ENCODE data around the gene MMP14.
"Not testable (repeated sequence)": the region's sequence is repeated elsewhere in the genome, so short reads cannot be mapped to it uniquely, and the experiment has no call there.

The MMP14 gene

DNA sequence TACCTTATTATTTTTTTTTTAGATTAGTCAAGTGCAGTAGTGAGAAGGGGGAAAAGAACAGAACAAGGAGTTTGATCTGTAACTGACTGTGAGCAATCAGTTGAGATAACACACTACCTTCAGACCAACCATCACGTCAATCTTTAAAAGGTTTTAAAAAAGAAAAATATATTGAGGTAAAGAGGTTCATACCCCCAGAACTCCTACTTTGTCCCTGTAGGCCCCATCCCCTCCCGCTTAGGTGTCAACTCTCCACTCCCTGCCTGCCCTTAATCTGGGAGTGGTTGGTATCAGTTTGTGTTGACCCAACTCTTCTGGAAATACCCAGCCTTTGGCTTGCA lies 16.2 kb downstream of the MMP14 start:
- no peaks in the 10 kb centered on the region for H3K9me3 ChIP-seq (ENCODE audit: control insufficient read depth, insufficient read depth, low read length)
- peaks cover 23% of the 10 kb centered on the region for H3K4me1 ChIP-seq (ENCODE audit: insufficient read depth, low read length)
- H3K9ac ChIP-seq (ENCODE audit: low read depth, low read length) = no peak overlapping the region
- no peaks in the 10 kb centered on the region for H3K36me3 ChIP-seq (ENCODE audit: insufficient read depth, low read length)

DNA sequence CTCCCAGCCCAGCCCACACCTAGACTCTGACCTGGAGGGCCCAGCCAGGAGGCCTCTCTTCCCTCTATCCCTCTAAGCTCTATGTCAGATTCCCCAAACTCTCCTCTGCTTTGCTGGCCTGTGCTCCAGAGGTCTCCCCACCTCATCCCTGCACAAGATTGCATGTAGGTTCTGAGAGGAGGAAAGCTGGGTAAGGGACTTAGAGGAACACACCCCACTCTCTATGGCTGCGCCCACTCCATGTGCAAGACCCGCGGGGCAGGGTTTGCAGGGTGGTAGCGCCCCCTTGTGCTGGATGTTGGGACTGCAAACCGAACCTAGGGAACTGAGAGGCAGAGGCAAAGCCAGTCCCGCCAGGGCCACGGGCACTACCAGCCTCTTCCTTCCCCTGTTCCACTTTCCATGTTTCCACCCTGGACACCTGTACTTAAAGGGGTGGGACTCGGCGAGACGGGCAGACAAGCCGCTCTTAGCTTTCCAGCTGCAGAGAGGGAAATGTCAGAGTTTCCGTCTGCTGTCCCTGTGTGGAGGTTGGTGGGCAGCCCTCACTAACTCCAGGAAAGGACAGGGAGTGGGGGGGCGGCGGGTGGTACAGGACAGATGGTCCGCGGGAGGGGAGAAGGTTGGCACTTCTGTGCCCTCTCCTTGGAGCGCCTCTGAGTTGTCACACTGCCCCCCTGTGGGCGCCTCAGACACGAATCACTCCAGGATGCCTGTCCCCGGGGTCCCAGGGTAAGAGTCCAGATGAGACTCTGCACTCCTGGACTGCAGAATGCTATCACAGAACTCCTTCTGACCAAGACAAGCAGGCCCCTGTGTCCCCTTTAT lies 16.8 kb downstream of the MMP14 start:
- no peaks in the 10 kb centered on the region for H3K9me3 ChIP-seq (ENCODE audit: control insufficient read depth, insufficient read depth, low read length)
- peak overlapping the region; percentile 56 for H3K9ac ChIP-seq (ENCODE audit: low read depth, low read length)
- H3K4me1 ChIP-seq (ENCODE audit: insufficient read depth, low read length) = peaks cover 19% of the 10 kb centered on the region
- H3K36me3 ChIP-seq (ENCODE audit: insufficient read depth, low read length) = no peaks in the 10 kb centered on the region

DNA sequence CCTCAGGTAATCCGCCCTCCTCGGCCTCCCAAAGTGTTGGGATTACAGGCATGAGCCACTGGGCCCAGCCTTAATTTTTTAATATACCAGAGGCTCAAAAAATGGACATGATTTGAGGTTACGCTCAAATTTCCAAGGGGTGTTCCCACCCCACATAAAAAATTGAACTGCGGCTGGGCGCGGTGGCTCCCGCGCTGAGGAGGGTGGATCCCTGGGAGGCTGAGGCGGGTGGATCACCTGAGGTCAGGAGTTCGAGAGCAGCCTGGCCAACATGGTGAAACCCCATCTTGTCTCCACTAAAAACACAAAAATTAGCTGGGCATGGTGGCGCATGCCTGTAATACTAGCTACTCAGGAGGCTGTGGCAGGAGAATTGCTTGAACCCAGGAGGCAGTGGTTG lies 17.9 kb downstream of the MMP14 start:
- H3K4me1 ChIP-seq (ENCODE audit: insufficient read depth, low read length); H3K36me3 ChIP-seq (ENCODE audit: insufficient read depth, low read length); H3K9me3 ChIP-seq (ENCODE audit: control insufficient read depth, insufficient read depth, low read length); H3K9ac ChIP-seq (ENCODE audit: low read depth, low read length): not testable (repeated sequence)

DNA sequence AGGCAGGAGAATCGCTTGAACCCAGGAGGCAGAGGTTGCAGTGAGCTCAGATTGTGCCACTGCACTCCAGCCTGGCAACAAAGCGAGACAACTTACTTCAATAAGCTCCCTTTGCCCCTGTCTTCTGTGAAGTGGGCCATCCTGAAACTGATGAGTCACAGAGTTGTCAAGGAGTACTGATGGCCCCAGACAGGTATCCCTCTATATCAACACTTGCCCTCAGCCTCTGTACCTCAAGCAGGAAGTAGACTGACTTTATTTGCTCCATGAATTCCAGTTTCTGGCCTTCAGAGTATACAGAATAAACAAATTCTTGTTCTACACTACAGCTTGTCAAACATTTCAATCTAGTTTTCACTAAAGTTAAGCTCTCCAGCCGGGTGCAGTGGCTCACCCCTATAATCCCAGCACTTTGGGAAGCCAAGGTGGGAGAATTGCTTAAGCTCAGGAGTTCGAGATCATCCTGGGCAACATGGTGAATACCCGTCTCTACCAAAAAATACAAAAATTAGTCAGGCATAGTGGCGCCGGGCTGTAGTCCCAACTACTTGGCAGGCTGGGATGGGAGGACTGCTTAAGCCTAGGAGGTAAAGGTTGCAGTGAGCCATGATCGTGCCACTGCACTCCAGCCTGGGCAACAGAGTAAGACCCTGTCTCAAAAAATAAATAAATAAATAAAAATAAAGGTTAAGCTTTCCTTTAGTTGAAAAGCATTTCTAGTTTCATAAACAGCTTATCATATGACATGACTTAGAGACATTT lies 18.8 kb downstream of the MMP14 start:
- H3K36me3 ChIP-seq (ENCODE audit: insufficient read depth, low read length) = no peaks in the 10 kb centered on the region
- no peaks in the 10 kb centered on the region for H3K9me3 ChIP-seq (ENCODE audit: control insufficient read depth, insufficient read depth, low read length)
- peaks cover 6% of the 10 kb centered on the region; the same call in 1 of the 2 replicates for H3K4me1 ChIP-seq (ENCODE audit: insufficient read depth, low read length)
- no peak overlapping the region for H3K9ac ChIP-seq (ENCODE audit: low read depth, low read length)

DNA sequence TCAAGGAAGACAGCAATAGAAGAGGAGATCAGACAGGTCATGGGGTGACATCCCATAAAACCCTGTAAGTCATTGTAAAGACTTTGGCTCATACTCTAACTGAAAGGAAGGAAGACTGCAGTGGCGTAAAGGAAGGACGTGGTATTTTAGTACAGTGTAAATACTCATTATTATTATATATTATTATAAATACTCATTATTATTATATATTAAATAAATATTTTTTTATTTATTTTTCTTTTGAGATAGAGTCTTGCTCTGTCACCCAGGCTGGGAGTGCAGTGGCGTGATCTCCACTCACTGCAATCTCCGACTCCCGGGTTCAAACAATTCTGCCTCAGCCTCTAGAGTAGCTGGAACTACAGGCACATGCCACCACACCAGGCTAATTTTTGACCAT lies 20.0 kb downstream of the MMP14 start:
- H3K4me1 ChIP-seq (ENCODE audit: insufficient read depth, low read length) = peaks cover 6% of the 10 kb centered on the region; the same call in 1 of the 2 replicates
- H3K9me3 ChIP-seq (ENCODE audit: control insufficient read depth, insufficient read depth, low read length) = no peaks in the 10 kb centered on the region
- H3K9ac ChIP-seq (ENCODE audit: low read depth, low read length) = no peak overlapping the region
- no peaks in the 10 kb centered on the region for H3K36me3 ChIP-seq (ENCODE audit: insufficient read depth, low read length)

DNA sequence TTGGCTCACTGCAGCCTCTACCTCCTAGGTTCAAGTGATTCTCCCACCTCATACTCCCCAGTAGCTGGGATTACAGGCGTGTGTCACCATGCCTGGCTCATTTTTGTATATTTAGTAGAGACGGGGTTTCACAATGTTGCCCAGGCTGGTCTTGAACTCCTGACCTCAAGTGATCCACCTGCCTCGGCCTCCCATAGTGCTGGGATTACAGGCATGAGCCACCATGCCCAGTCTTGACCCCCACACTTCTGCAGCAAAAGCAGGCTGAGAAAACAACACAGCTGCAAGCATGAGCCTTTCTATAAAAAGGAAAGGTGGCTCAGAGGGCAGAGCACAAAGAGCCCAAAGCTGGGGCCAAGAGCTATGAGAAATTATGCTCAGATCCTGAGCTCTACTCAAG lies 24.0 kb downstream of the MMP14 start:
- H3K36me3 ChIP-seq (ENCODE audit: insufficient read depth, low read length) = not testable (repeated sequence)

DNA sequence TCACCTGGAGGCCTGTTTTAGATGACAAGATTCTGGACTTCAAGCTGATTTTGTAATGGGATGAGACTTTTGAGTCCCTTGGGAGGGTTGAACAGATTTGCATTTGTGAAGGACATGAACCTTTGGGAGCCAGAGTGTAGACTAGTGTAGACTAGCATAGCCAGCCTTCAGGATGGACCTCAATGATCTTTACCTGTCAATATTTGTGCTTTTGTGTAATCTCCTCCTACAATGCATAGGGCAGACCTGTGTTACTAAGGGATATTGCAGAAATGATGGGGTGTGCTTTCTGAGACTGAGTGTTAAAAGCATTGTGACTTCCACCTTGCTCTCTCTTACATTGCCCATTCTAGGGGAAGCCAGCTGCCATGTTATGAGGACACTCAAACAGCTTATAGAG lies 25.3 kb downstream of the MMP14 start:
- H3K9me3 ChIP-seq (ENCODE audit: control insufficient read depth, insufficient read depth, low read length) = no peaks in the 10 kb centered on the region
- H3K9ac ChIP-seq (ENCODE audit: low read depth, low read length) = no peak overlapping the region
- no peaks in the 10 kb centered on the region; the same call in 1 of the 2 replicates for H3K4me1 ChIP-seq (ENCODE audit: insufficient read depth, low read length)
- no peaks in the 10 kb centered on the region for H3K36me3 ChIP-seq (ENCODE audit: insufficient read depth, low read length)

More for the DNA sequence above, 24.0 kb downstream of the MMP14 start:
- not testable (repeated sequence) for H3K4me1 ChIP-seq (ENCODE audit: insufficient read depth, low read length); H3K9me3 ChIP-seq (ENCODE audit: control insufficient read depth, insufficient read depth, low read length); H3K9ac ChIP-seq (ENCODE audit: low read depth, low read length)

DNA sequence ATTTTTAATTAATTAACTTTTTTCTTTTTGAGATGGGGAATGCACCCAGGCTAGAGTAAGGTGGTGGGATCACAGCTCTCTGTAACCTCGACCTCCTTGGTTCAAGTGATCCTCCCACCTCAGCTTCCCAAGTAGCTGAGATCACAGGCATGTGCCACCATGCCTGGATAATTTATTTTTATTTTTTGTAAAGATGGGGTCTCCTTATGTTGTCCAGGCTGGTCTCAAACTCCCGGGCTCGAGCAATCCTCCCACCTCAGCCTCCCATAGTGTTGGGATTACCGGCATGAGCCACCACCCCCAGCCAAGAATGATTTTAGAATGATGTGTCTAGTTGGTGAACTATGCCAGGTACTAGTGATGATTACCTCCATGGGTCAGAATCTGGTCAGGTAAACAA lies 28.6 kb downstream of the MMP14 start:
- no peak overlapping the region for H3K9ac ChIP-seq (ENCODE audit: low read depth, low read length)
- no peaks in the 10 kb centered on the region for H3K36me3 ChIP-seq (ENCODE audit: insufficient read depth, low read length)
- no peaks in the 10 kb centered on the region; the same call in 1 of the 2 replicates for H3K4me1 ChIP-seq (ENCODE audit: insufficient read depth, low read length)
- no peaks in the 10 kb centered on the region for H3K9me3 ChIP-seq (ENCODE audit: control insufficient read depth, insufficient read depth, low read length)

DNA sequence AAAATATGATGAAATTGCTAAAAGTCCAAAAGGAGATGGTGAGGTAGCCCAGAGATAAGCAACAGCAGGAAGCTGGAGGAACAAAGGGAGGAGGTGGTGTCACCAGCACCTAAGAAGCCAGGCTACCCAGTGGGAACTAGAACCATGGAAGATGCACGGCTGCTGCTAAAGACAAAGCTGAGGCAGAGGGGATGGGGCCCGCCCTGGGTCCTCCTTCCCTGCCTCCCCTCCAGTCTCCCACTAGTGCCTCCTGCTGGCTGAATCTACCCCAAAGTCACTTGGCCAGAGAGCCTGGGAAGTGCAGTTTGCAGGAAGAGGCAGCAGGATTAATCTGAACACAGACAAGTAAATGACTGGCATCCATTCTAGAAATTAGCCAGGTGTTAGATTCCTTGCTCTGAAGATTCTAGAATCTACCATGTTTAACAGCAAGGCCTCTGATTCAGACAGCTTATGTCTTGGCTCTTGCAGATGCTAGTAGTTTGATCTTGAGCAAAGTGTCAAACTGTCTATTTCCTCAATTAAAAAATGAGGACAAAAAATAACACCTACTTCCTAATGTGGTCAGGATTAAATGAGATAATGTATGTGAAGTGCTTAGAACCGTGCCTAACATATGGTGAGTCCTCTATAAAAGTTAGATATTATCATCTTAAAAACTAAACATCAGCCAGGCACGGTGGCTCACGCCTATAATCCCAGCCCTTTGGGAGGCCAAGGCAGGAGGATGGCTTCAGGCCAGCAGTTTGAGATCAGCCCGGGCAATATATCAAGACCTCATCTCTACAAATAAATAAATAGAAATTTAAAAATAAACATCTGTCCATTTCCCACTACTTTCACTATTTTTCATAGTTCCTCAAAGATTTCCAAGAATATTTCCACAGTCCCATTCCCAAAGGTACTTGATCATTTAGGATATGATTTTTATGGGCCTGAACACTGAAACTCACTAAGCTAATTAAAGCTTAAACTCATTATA lies 29.3 kb downstream of the MMP14 start:
- Histone ChIP-seq H3K9ac (ENCODE audit: low read depth, low read length) (no peak overlapping the region), H3K9me3 (ENCODE audit: control insufficient read depth, insufficient read depth, low read length) (no peaks in the 10 kb centered on the region), H3K36me3 (ENCODE audit: insufficient read depth, low read length) (no peaks in the 10 kb centered on the region), H3K4me1 (ENCODE audit: insufficient read depth, low read length) (no peaks in the 10 kb centered on the region; the same call in 1 of the 2 replicates)

DNA sequence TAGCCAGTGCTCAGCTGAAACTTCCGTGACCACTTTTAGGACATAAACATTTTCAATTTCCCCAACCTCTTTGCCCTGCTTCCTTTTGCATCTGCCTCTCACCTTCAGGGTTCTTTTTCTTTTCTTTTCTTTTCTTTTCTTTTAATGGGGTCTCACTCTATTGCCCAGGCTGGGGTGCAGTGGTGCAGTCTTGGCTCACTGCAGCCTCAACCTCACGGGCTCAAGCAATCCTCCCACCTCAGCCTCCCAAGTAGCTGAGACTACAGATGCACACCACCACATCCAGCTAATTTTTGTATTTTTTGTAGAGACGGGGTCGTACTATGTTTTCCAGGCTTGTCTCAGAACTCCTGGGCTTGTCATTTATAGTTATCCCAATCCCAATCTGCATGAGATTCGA lies 30.5 kb downstream of the MMP14 start:
- no peaks in the 10 kb centered on the region for H3K9me3 ChIP-seq (ENCODE audit: control insufficient read depth, insufficient read depth, low read length)
- H3K9ac ChIP-seq (ENCODE audit: low read depth, low read length) = no peak overlapping the region
- H3K4me1 ChIP-seq (ENCODE audit: insufficient read depth, low read length) = no peaks in the 10 kb centered on the region; the same call in 1 of the 2 replicates
- no peaks in the 10 kb centered on the region for H3K36me3 ChIP-seq (ENCODE audit: insufficient read depth, low read length)

DNA sequence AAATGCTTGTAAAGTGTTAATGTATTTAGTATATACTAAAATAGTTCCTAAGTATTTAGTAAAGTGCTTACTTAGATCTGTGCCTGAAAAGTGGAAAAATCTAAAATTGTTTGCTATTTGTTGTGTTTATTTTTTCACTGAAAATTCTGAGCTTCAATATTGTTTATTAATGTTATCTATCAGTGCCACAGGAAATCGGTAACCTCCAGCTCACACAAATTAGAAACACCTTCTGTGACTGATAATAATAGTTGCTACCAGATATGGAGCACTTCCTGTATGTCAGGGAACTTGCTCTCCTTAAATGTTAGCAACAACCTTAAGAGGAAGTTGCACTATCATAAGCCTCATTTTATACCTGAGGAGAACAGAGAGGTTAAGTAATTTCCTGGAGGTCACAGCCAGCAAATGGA lies 34.4 kb downstream of the MMP14 start:
- no peaks in the 10 kb centered on the region; the same call in 1 of the 2 replicates for H3K36me3 ChIP-seq (ENCODE audit: insufficient read depth, low read length)
- H3K9me3 ChIP-seq (ENCODE audit: control insufficient read depth, insufficient read depth, low read length) = no peaks in the 10 kb centered on the region
- no peaks in the 10 kb centered on the region for H3K4me1 ChIP-seq (ENCODE audit: insufficient read depth, low read length)
- peak overlapping the region; percentile 81 for H3K9ac ChIP-seq (ENCODE audit: low read depth, low read length)

DNA sequence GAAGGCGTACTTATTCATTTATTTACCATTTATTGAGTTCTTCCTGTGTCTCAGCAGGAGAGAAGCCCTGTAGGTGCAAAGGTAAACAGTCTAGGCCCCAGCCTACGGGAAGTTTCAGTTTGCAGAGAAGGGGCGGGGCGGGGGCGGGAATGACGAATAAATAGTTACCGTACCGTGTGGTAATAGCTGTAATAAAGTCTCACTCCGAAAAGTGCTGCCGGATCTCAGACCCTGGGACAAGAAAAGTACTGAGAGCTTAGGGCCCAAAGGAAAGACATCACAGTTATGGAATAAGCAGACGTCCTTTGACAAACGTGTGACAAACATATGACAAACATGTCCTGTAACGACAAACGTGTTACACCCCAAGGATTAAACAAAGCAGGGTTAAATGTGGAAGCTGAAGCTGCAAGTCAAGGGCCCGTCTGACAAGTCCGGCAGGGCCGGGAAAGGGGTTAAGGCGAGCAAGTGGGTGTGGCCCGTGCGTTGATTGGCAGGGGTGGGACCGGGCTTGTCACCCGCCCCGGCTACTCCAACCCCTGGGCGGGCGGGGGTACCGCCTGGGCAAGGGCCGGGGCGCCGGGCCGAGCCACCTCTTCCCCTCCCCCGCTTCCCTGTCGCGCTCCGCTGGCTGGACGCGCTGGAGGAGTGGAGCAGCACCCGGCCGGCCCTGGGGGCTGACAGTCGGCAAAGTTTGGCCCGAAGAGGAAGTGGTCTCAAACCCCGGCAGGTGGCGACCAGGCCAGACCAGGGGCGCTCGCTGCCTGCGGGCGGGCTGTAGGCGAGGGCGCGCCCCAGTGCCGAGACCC lies 35.0 kb downstream of the MMP14 start, which contains the start of gene LRP10:
Gene LRP10, plus strand, starts transcription at position 517 of the 809 bp plus-strand sequence. CDS start 564 bp downstream, outside the sequence.
- Histone ChIP-seq H3K36me3 (ENCODE audit: insufficient read depth, low read length) (no peaks in the 10 kb centered on the region; the same call in 1 of the 2 replicates), H3K4me1 (ENCODE audit: insufficient read depth, low read length) (no peaks in the 10 kb centered on the region), H3K9me3 (ENCODE audit: control insufficient read depth, insufficient read depth, low read length) (no peaks in the 10 kb centered on the region), H3K9ac (ENCODE audit: low read depth, low read length) (peak within 1 kb of the TSS; percentile 81)

DNA sequence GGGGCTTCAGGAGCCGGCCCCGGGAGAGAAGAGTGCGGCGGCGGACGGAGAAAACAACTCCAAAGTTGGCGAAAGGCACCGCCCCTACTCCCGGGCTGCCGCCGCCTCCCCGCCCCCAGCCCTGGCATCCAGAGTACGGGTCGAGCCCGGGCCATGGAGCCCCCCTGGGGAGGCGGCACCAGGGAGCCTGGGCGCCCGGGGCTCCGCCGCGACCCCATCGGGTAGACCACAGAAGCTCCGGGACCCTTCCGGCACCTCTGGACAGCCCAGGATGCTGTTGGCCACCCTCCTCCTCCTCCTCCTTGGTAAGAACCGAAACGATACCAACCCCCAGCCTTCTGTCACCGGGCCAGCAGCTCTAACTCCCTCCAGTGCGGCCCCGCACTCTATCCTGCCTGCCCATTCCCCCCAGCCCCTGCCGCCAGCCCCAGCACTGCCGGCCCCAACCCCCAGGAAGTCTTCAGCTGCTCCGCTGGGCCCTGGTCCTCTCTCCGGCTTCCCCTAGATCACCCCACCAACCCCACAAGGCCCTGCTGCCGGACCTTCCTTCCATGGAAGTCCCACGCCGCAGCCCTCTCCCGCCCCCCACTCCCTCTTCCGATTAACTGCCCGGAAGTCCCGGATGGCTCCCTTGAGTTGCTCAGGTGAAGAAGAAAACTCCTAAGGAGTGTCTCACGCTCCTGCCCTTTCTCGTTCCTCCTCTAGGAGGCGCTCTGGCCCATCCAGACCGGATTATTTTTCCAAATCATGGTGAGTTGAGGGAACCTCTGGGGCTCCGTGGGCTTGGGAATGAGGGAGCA lies 35.8 kb downstream of the MMP14 start:
- Histone ChIP-seq H3K9ac (ENCODE audit: low read depth, low read length) (peak overlapping the region; percentile 81), H3K4me1 (ENCODE audit: insufficient read depth, low read length) (no peaks in the 10 kb centered on the region), H3K36me3 (ENCODE audit: insufficient read depth, low read length) (no peaks in the 10 kb centered on the region; the same call in 1 of the 2 replicates)

More for the DNA sequence above, 35.8 kb downstream of the MMP14 start:
- H3K9me3 ChIP-seq (ENCODE audit: control insufficient read depth, insufficient read depth, low read length) = no peaks in the 10 kb centered on the region

All from ES-I3 (cell line).